Activated T-cell treated with anti-CD3 and anti-CD28 coated beads for 1 hour (primary cell): ENCODE results near the gene DNAJC27.
"Not testable (repeated sequence)": the region's sequence is repeated elsewhere in the genome, so short reads cannot be mapped to it uniquely, and the experiment has no call there.

ENCODE experiments used
- DNase-seq: peaks from one replicate; pipeline ENCODE4 v3.0.0-alpha.2; 2020; ENCODE audit warnings: low read depth

Gene DNAJC27

DNA sequence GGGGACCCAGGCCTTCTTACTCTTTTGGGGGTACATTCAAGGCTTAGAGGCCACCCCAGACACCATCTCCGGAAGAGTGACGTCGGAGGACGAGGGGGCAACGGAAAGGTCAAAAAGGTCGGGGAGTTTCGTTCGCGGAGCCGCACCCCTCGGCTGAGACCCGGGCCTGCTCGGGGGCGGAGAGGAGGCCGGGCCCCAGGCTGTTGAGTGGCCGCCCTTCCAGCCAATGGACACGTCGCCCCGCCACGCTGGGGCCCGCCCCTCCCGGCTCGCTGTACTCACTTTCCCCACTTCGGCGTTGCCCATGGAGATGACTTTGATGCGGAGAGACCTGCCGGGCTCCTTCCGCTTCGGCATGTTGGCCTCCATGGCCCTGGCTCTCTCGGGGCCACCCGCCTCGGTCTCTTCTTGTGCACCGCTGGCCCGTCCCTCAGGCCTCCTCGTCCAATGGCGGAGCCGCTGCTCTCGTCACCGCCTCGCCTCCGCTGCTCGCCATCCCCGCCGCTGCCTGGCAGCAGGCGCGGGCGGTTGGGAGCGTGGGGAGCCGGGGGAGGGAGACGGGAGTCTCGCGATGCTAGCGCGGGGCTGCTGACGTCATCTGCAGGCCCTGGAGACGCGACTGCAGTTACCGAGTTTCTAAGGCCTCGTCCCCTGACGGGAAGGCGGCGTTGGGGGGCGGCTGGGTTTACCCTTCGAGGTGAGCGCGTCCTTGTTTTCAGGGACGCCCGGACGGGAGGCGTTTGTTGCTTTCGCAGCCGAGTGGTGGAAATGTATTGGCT is at the start of gene DNAJC27:
TSS of gene DNAJC27 (minus strand) at position 420 of the 779 bp plus-strand sequence. CDS start at position 369, 51 bp downstream.
- DNase-seq, result peak; percentile 91

DNA sequence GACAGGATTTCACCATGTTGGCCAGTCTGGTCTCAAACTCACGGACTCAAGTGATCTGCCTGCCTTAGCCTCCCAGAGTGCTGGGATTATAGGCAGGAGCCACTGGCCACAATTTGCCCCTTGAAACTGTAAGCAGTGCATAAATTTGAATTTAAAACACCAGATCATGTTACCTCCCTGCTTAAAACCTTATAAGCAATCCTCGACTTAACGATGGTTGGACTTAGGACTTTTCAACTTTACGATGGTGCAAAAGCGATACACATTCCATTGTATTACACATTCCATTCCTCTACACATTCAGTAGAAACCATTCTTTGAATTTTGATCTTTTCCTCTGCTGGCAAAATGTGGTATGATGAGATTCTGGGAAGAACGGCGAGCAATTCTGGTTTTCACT is 46.9 kb upstream of the DNAJC27 start:
- DNase-seq, result no peak

- DNase-seq, result no peak
These were observed 42.9 kb upstream of the DNAJC27 start for GRCh38 chr2:25014631-25015030.

DNA sequence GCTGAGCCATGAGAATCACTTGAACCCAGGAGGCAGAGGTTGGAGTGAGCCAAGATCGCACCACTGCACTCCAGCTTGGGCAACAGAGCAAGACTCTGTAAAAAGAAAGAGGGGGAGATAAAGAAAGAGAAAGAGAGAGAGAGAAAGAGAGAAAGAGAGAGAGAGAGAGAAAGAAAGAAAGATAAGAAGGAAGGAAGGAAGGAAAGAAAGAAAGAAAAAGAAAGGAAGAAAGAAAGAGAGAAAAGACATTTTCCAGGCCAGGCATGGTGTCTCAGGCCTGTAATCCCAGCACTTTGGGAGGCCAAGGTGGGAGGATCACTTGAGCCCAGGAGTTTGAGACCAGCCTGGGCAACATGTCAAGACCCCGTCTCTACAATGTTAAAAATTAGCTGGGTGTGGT is 39.6 kb upstream of the DNAJC27 start:
- not testable (repeated sequence) for DNase-seq

GRCh38 chr2:25009954-25010353 is 38.2 kb upstream of the DNAJC27 start:
- DNase-seq, result no peak

DNA sequence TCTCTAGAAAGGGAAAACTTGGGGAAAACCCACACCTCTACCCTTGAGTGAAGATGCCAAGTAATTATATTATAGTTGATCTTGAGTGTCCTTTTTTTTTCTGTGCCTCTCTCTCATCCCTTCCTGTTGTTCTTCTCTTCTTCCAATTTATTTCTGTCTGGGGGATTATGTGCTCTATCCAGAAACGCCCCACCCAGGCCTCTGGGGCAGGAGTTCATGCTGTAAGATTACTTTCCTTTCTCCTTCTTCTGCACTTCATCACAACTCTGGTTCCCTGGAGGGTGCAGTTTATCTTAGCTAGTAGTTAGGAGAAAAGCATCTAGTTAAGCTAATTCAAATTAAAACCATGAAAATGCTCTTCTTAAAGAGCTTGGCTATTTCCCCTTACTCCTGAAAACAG is 30.3 kb upstream of the DNAJC27 start:
- no peak for DNase-seq

GRCh38 chr2:25001325-25001637 is 29.5 kb upstream of the DNAJC27 start:
- DNase-seq, result no peak

DNA sequence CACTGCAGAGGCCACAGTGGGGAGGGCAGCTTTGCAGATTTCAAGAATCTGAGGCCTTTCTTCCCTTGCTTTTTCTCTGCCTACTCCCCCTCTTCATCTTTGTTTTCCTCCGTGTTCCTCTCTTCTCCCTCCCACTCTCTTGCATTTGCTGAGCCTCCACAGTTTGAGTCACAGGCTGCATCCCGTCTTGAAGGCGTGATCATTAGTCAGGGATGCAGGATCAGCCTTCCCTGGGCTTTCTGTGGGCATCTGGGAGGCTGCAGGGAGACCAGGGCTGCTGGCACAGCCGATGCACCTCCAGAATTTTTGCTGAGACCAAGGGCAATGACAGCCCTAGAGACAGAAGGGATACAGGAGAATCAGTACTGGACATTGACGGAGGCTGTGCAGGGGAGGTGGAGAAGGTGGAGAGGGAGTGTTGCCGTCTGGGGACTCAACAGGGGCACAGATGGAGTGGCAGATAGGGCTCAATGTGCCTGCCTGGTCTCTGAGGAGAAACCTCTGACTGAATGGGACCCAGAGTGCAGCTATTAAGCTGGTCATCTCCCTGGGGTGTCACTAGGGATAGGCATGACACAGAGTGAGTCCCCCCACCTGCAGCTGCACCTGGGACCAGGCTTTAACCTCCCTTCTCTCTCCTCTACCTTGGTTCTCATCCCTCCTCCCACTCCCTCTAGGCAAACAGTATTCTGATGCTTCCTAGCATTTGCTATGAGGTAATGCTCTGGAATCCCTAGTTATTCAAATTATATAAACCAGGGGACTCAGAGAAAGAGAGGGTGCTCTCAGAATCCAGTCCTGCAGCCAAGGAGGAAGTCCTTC is 29.0 kb upstream of the DNAJC27 start:
- DNase-seq, result no peak

DNA sequence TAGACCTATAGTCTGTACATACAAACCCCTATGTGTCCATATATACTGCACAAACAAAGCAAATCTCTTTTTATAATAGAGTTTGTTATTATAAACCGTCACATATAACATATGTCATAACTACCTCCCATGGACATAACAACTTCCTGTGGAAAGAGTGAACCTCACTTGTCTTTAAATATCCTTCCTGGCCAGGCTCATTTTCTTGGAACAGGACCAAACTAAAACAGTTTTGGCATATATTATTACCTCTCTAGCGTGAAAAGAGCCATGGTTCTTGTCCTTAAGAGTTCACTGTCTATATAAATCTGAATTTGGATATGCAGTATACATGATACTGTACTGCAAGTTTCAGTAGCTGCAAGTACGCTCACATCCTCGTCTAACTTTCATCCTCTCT is 28.3 kb upstream of the DNAJC27 start:
- DNase-seq, result no peak

DNA sequence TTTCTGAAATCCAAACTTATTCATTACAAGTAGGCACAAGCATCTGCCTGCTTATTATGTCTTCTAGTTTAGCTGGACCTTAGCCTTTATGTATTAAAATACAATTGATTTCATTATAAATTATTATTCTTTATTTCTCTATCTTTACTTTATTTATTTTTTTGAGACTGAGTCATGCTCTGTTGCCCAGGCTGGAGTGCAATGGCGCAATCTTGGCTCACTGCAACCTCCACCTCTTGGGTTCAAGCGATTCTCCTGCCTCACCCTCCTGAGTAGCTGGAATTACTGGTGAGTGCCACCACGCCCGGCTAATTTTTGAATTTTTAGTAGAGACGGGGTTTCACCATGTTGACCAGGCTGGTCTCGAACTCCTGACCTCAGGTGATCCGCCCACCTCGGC is 27.3 kb upstream of the DNAJC27 start:
- DNase-seq, result not testable (repeated sequence)

DNA sequence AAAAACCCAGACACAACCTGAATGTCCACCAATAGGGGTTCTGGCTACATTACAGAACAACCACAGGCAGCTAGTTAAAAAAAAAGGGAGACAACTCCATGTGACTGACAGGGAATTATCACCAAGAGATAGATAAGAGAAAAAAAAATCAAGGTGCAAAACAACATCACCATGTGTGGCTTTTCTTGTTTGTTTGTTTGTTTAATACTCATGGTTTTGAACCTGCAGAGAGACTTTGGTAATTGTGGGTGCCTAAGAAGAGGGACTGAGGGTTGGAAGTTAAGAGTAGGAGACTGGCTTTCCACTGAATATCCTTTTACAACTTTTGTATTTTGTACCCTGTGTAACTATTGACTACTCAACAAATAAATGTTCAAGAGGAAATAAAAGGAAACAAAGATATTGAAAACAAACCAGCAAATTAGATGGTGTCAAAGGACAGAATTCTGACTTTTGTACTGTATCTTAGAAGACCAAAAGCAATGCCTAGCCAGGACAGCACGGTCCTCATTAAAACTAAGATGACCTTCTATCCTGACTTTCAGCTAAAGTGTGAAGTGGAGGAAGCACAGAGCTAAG is 22.5 kb upstream of the DNAJC27 start:
- DNase-seq, result no peak

DNA sequence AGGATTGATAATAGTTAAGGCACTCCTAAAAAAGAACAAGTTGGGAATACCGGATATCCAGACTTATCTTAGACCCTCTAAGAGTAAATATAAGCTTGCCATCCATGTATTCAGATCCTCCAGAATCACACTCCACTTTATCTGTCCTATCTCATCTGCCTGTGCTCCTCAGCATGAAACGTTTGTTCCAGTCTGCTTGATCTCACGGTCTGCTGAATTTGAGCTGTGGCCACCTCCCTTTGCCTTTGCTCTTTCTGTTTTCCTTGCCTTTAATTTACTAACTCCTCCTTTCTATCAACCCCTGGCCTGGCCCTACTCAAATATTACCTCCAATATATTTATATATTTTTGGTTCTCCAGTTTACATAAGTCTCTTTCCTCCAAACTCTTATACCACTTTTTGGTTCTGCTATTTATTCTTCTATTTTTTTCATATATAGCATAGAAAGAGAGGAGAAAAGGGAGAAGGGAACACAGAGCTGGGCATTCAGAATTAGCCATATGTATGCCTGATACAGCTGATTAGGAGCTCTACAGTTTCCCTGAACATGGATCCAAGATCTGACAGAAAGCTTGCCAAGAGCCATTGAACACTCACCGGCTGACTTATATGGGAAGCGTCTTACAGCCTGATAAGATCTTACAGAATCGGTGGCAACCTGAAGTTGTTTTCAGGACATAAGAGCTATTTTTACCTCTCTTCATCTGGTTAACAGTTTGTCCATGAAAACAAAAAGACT is 21.8 kb upstream of the DNAJC27 start:
- DNase-seq, result no peak

GRCh38 chr2:24986372-24986771 is 14.6 kb upstream of the DNAJC27 start:
- DNase-seq, result no peak

DNA sequence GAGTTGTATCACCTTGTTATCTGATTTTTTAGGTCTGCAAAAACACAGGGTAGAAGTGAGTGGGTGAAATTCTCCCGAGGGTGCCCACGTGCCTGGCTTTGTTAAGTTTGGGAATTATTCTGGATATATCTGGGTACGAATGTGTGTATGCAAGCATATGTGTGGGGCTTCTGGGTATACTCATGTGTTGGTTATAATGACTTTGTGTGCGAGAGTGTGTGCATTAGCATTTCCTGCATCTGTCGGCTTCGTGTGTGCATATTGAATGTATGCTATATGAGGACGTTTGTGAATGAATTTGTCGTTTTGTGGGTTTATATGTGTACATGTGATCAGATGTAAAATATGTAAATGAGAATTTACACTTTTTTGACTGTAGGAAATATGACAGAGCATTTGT is 13.8 kb upstream of the DNAJC27 start:
- no peak for DNase-seq

- DNase-seq, result no peak
These were observed 13.2 kb upstream of the DNAJC27 start for GRCh38 chr2:24984912-24985311.

DNA sequence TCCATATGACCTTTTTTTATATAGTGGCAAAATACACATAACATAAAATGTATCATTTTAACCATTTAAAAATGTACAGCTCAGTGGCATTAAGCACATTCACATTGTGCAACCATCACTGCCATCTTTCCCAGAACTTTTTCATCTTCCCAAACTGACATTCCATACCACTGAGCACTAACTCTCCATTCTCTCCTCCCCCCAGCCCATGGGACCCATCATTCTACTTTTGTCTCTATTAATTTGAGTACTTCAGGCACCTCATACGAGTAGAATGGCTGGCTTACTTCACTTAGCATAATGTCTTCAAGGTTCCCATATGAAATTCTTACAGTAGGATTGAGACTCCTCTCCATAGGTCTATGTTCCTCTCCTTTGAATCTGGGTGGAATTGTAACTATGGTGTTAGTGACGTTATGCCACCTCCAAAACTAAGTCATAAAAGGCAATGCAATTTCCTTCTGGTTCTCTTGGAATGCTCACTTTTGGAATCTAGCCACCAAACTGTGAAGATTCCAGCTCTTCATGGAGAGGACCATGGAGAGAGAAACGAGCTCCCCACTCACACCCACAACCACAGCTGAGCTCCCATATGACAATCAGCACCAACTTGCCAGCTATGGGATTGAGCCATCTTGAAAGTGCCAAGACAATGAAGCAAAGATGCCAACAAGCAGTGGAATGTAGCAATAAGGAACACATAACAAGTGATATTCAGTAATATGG is 9.8 kb upstream of the DNAJC27 start:
- DNase-seq, result no peak

GRCh38 chr2:24978661-24979060 is 6.9 kb upstream of the DNAJC27 start:
- no peak for DNase-seq

DNA sequence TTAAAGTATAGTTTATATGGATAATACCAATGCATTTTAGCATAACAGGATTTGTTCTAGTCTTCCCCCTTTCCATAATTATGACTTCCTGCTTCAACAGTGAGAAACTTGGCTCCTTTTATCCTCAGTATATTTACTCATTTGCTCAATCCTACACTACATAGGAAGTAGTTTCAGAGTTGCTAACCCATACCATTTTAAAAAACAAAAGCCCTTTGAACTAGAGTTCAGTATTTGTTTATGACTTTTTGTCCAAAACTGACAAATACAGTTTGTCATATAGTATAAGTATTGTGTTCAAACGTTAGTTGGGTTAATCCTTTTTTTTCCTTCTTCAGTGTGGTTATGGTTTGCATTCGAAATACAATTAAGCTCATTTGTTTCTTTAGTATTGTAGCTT is 5.9 kb upstream of the DNAJC27 start:
- no peak for DNase-seq

DNA sequence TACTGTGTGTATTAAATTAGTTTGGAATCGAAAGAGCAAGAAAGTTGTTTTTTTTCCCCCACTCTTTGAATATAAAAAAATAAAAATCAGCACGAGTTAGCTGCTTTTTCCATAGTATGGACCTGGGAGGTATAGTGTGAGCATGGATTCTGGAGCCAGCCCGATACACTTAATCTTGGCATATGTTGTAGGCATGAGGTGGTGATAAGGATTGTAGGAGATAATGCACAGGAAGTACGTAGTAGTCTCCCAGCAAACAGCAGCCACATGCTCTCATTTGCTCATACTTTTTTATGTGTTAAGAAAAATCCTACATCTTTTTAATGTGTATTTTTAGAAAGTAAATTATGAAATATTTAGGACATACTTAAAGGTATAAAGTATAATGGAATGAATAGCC is 2.1 kb upstream of the DNAJC27 start:
- DNase-seq, result no peak

- peak; percentile 18 for DNase-seq
These were observed 683 bp upstream of the DNAJC27 start for GRCh38 chr2:24972315-24972961.

DNA sequence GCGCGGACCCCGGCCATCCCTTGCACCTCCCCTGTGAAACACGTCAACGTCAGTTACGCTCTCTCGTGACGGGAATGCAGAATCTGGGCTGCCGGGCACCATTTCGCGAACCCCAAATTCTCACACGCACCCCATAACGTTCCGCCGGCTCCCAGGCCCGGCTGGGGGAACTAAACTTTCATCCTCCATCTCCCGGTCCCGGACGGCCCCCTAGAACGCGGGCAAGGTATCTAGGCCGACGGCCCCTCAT is 544 bp downstream of the DNAJC27 start:
- no peak for DNase-seq
